IMR-90 (cell line): ENCODE measurements around the gene MAPKAP1. TPM values are rescaled to one million over a fixed set of nuclear protein-coding genes. Genes with fewer than 3 reads are reported as not detected.

Experiments
- ATAC-seq: fragments of 200-7000 bp; cut with Tn5 transposase; 2 replicates; pipeline ENCODE4 v1.9.1; 2020; ENCODE audit warnings: low read depth, mild to moderate bottlenecking, moderate library complexity
- BruUV-seq: library from RNA; stranded (reverse); fragments of 400-500 nt; replicated peaks from 2 replicates; lab custom pipeline; 2021; lab: Mats Ljungman, UMichigan
- CTCF ChIA-PET: fragments of 300-600 bp; formaldehyde crosslinking; extraction: SDS; loops from one replicate; lab custom pipeline; 2021; ENCODE audit warnings: antibody characterized with exemption; lab: Yijun Ruan, JAX
- POLR2A ChIA-PET: fragments of 300-600 bp; sonication (Branson Sonifier 250); formaldehyde crosslinking; loops from one replicate; lab custom pipeline; 2022; ENCODE audit warnings: antibody characterized with exemption; ENCODE audit not compliant: unreplicated experiment; lab: Charles Lee
- DNase-seq: peaks from one replicate; pipeline ENCODE4 v3.0.0; 2013
- H2AFZ ChIP-seq: replicated peaks from 2 replicates; pipeline ENCODE3; 2013; ENCODE audit warnings: low read length, mild to moderate bottlenecking; ENCODE audit not compliant: poor library complexity
- H2AK5ac ChIP-seq: 2 replicates; pipeline ENCODE4 v1.6.1; 2013; ENCODE audit warnings: low read depth, low read length, inconsistent platforms
- H2AK9ac ChIP-seq: replicated peaks from 2 replicates; pipeline ENCODE3; 2013; ENCODE audit warnings: mild to moderate bottlenecking, low read depth, low read length, moderate library complexity; ENCODE audit not compliant: poor library complexity
- H2BK120ac ChIP-seq: 2 replicates; pipeline ENCODE4 v1.6.1; 2013; ENCODE audit warnings: low read depth, low read length, inconsistent platforms
- H2BK15ac ChIP-seq: 3 replicates; pipeline ENCODE4 v1.6.1; 2013; ENCODE audit warnings: low read depth, low read length, inconsistent platforms
- H2BK20ac ChIP-seq: 2 replicates; pipeline ENCODE4 v1.6.1; 2013; ENCODE audit warnings: low read depth, mild to moderate bottlenecking, inconsistent platforms, low read length, moderate library complexity
- H2BK5ac ChIP-seq: 2 replicates; pipeline ENCODE4 v1.6.1; 2013; ENCODE audit warnings: mild to moderate bottlenecking, low read depth, low read length, inconsistent platforms; ENCODE audit not compliant: poor library complexity, severe bottlenecking
- H3K14ac ChIP-seq: replicated peaks from 2 replicates; pipeline ENCODE4 v1.6.1; 2013; ENCODE audit warnings: low read depth, low read length, inconsistent platforms
- H3K18ac ChIP-seq: 2 replicates; pipeline ENCODE4 v1.6.1; 2013; ENCODE audit warnings: low read depth, low read length, control low read depth
- H3K23ac ChIP-seq: 2 replicates; pipeline ENCODE4 v1.6.1; 2013; ENCODE audit warnings: low read depth, low read length, inconsistent platforms
- H3K27ac ChIP-seq: 2 replicates; pipeline ENCODE4 v1.5.1; 2013; ENCODE audit warnings: mild to moderate bottlenecking, control low read depth, low read length; ENCODE audit not compliant: insufficient read depth
- H3K27me3 ChIP-seq: 2 replicates; pipeline ENCODE4 v1.6.1; 2013; ENCODE audit warnings: low read length; ENCODE audit not compliant: control insufficient read depth, insufficient read depth
- H3K36me3 ChIP-seq: 2 replicates; pipeline ENCODE4 v1.6.1; 2013; ENCODE audit warnings: low read length, mixed read lengths; ENCODE audit not compliant: control insufficient read depth, insufficient read depth
- H3K4ac ChIP-seq: 2 replicates; pipeline ENCODE4 v1.6.1; 2013; ENCODE audit warnings: low read depth, low read length, inconsistent platforms
- H3K4me1 ChIP-seq: 2 replicates; pipeline ENCODE4 v1.6.1; 2013; ENCODE audit warnings: low read length, mixed read lengths; ENCODE audit not compliant: control insufficient read depth, insufficient read depth
- H3K4me2 ChIP-seq: 2 replicates; pipeline ENCODE4 v1.6.1; 2013; ENCODE audit warnings: low read depth, mild to moderate bottlenecking, control low read depth, low read length, moderate library complexity
- H3K4me3 ChIP-seq: 2 replicates; pipeline ENCODE4 v1.5.1; 2013; ENCODE audit warnings: low read depth, mild to moderate bottlenecking, control low read depth, low read length, moderate library complexity; ENCODE audit not compliant: insufficient read depth
- H3K56ac ChIP-seq: 2 replicates; pipeline ENCODE4 v1.6.1; 2013; ENCODE audit warnings: low read length, inconsistent platforms; ENCODE audit not compliant: insufficient read depth; ENCODE audit errors: extremely low read depth
- H3K79me1 ChIP-seq, 2 experiments: 2 replicates each; pipeline ENCODE4 v1.6.1; 2013; ENCODE audit warnings: low read length in 2 of 2, inconsistent platforms in 1 of 2, low read depth in 1 of 2
- H3K9ac ChIP-seq: 2 replicates; pipeline ENCODE4 v1.6.1; 2013; ENCODE audit warnings: low read depth, low read length, control low read depth
- H3K9me1 ChIP-seq: 2 replicates; pipeline ENCODE4 v1.6.1; 2013; ENCODE audit warnings: low read length, inconsistent platforms; ENCODE audit not compliant: insufficient read depth
- H3K9me3 ChIP-seq: 2 replicates; pipeline ENCODE4 v1.6.1; 2013; ENCODE audit warnings: low read length; ENCODE audit not compliant: control insufficient read depth, insufficient read depth
- H4K20me1 ChIP-seq: 2 replicates; pipeline ENCODE4 v1.6.1; 2013; ENCODE audit warnings: low read length, inconsistent platforms; ENCODE audit not compliant: insufficient read depth
- H4K5ac ChIP-seq: 2 replicates; pipeline ENCODE4 v1.6.1; 2013; ENCODE audit warnings: mild to moderate bottlenecking, low read depth, low read length, control low read depth
- H4K8ac ChIP-seq, 2 experiments: 2 replicates each; pipeline ENCODE4 v1.6.1; 2013; ENCODE audit warnings: low read depth in 2 of 2, low read length in 2 of 2, control low read depth in 1 of 2, inconsistent platforms in 1 of 2
- H4K91ac ChIP-seq: 2 replicates; pipeline ENCODE4 v1.6.1; 2013; ENCODE audit warnings: low read depth, low read length, inconsistent platforms; ENCODE audit not compliant: insufficient read depth
- BHLHE40 ChIP-seq: fragments of 150-350 bp; IDR thresholded peaks from 2 replicates; pipeline ENCODE4 v1.6.1; 2016; ENCODE audit warnings: mild to moderate bottlenecking, low read depth, low read length
- FOS ChIP-seq: fragments of 150-350 bp; IDR thresholded peaks from 2 replicates; pipeline ENCODE4 v1.6.1; 2016; ENCODE audit warnings: low read depth, low read length
- MAFK ChIP-seq: IDR thresholded peaks from 2 replicates; pipeline ENCODE4 v1.6.1; 2012; ENCODE audit warnings: low read depth, low read length, improper control_type of control experiment
- MXI1 ChIP-seq: IDR thresholded peaks from 2 replicates; pipeline ENCODE4 v1.6.1; 2012; ENCODE audit warnings: low read depth, mild to moderate bottlenecking, low read length, moderate library complexity, borderline replicate concordance
- NFE2L2 ChIP-seq: fragments of 150-350 bp; IDR thresholded peaks from 2 replicates; pipeline ENCODE4 v1.6.1; 2016; ENCODE audit warnings: low read depth, mild to moderate bottlenecking, low read length
- POLR2A ChIP-seq: IDR thresholded peaks from 2 replicates; pipeline ENCODE4 v1.6.1; 2012; ENCODE audit warnings: mild to moderate bottlenecking, low read depth, low read length
- RAD21 ChIP-seq: IDR thresholded peaks from 2 replicates; pipeline ENCODE4 v1.6.1; 2012; ENCODE audit warnings: low read length, improper control_type of control experiment
- dilution Hi-C: fragments of 300-500 bp; cut with HindIII; formaldehyde crosslinking; loops from one replicate; pipeline ENCODE4 v1.14.3; 2018; ENCODE audit warnings: low sequenced_read_pairs; ENCODE audit not compliant: unreplicated experiment
- in situ Hi-C: fragments of 300-500 bp; cut with MboI; formaldehyde crosslinking; loops from 3 replicates; pipeline ENCODE4 v1.14.3; 2019; ENCODE audit warnings: low sequenced_read_pairs, inconsistent platforms, mixed read lengths
- intact Hi-C: fragments of 100-400 bp; cut with micrococcal nuclease; formaldehyde crosslinking; loops from 2 replicates; pipeline ENCODE4 v1.10.0; 2022
- polyA plus RNA-seq, 3 experiments: library from polyadenylated mRNA; depleted of rRNA; stranded (reverse); fragments of >200 nt; gene quantifications; 2 replicates each; pipeline ENCODE4 v1.2.3, GENCODE V29; 2012; ENCODE audit warnings: low replicate concordance in 1 of 3
- total RNA-seq: library from RNA; depleted of rRNA; stranded (reverse); fragments of >200 nt; gene quantifications from 2 replicates; pipeline ENCODE4 v1.2.3, GENCODE V29; 2012
- TF ChIP-seq, protein P1 (sequence below): fragments of 150-350 bp; IDR thresholded peaks from 2 replicates; pipeline ENCODE4 v1.6.1; 2016; ENCODE audit warnings: low read depth, mild to moderate bottlenecking, low read length, moderate library complexity, borderline replicate concordance
- TF ChIP-seq, protein P2 (sequence below): fragments of 150-350 bp; IDR thresholded peaks from 2 replicates; pipeline ENCODE4 v1.6.1; 2017; ENCODE audit warnings: mild to moderate bottlenecking, antibody characterized with exemption, low read length, low read depth

Gene MAPKAP1
- total and polyA plus RNA-seq, 2 of the 4 experiments (the other 2 are of a cell fraction): 87.2 to 158 TPM

DNA sequence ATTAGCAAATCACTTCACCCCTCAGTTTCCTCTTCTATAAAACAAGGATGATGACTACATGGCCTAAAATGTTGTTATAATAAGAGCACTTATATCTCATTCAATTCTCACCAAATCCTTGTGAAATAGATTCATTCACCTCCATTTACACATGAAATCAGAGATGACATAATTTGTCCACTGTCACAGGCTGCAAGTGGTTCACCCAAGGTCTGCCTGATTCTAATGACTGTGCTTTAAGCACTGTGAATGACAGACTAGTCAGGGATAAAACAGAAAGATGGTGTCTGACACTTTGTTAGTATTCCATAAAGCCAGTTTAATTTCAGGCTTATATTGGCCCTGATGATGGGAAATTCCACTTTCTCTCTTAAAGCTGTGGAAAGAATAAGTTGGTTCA, 209.5 kb downstream of the MAPKAP1 start:
- no peaks in the 10 kb centered on the region for H4K20me1 ChIP-seq
- CTCF ChIA-PET: no interaction called here
- no peak for TF ChIP-seq MXI1
- TF ChIP-seq, protein P1, sequence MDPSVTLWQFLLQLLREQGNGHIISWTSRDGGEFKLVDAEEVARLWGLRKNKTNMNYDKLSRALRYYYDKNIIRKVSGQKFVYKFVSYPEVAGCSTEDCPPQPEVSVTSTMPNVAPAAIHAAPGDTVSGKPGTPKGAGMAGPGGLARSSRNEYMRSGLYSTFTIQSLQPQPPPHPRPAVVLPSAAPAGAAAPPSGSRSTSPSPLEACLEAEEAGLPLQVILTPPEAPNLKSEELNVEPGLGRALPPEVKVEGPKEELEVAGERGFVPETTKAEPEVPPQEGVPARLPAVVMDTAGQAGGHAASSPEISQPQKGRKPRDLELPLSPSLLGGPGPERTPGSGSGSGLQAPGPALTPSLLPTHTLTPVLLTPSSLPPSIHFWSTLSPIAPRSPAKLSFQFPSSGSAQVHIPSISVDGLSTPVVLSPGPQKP: no peak
- TF ChIP-seq, protein P2, sequence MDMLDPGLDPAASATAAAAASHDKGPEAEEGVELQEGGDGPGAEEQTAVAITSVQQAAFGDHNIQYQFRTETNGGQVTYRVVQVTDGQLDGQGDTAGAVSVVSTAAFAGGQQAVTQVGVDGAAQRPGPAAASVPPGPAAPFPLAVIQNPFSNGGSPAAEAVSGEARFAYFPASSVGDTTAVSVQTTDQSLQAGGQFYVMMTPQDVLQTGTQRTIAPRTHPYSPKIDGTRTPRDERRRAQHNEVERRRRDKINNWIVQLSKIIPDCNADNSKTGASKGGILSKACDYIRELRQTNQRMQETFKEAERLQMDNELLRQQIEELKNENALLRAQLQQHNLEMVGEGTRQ: no peak
- TF ChIP-seq BHLHE40: no peak
- no peak for TF ChIP-seq FOS
- TF ChIP-seq POLR2A: no peak
- TF ChIP-seq NFE2L2: no peak
- TF ChIP-seq RAD21: no peak
- no peak for TF ChIP-seq MAFK
- no peak overlapping the region for H3K4ac ChIP-seq
- H3K9me1 ChIP-seq: peaks cover 13% of the 10 kb centered on the region
- no peak overlapping the region for H3K14ac ChIP-seq
- no peak overlapping the region for H3K4me2 ChIP-seq
- intact Hi-C loops (no loop called here), dilution Hi-C loops (no loop called here), in situ Hi-C loops (no loop called here)
- no peak overlapping the region for H2BK120ac ChIP-seq
- H2AK9ac ChIP-seq: no peak overlapping the region
- no peak overlapping the region for H2BK20ac ChIP-seq
- ATAC-seq (no peak), DNase-seq (no peak)
- POLR2A ChIA-PET: no interaction called here
- H3K23ac ChIP-seq: no peak overlapping the region
- H2BK15ac ChIP-seq: no peak overlapping the region
- H3K36me3 ChIP-seq: no peaks in the 10 kb centered on the region
- H2AFZ ChIP-seq: no peak overlapping the region
- no peak overlapping the region for H3K9ac ChIP-seq
- no peak overlapping the region for H4K5ac ChIP-seq
- H2BK5ac ChIP-seq: no peak overlapping the region
- H4K8ac ChIP-seq: no peak overlapping the region
- H3K27me3 ChIP-seq: no peaks in the 10 kb centered on the region
- peaks cover 13 to 23% of the 10 kb centered on the region in 2 experiments; a peak in 3 of 4 replicates for H3K79me1 ChIP-seq
- H3K9me3 ChIP-seq: no peaks in the 10 kb centered on the region
- no peak overlapping the region for H3K56ac ChIP-seq
- peaks cover 8% of the 10 kb centered on the region for H3K4me1 ChIP-seq
- no peak overlapping the region for H3K27ac ChIP-seq
- H4K91ac ChIP-seq: no peak overlapping the region
- no peak overlapping the region for H2AK5ac ChIP-seq
- no peak overlapping the region for H3K4me3 ChIP-seq
- no TSS peak for BruUV-seq
- H3K18ac ChIP-seq: no peak overlapping the region
